ENCODE measurements around the gene IREB2. TPM values are rescaled to one million over a fixed set of nuclear protein-coding genes. Genes with fewer than 3 reads are reported as not detected.

IREB2 gene
- total and polyA plus RNA-seq, 2 donors (not counting 3 experiments of a cell fraction or from before 2014, with no cell fraction given), result 12.7 to 51.4 TPM

DNA sequence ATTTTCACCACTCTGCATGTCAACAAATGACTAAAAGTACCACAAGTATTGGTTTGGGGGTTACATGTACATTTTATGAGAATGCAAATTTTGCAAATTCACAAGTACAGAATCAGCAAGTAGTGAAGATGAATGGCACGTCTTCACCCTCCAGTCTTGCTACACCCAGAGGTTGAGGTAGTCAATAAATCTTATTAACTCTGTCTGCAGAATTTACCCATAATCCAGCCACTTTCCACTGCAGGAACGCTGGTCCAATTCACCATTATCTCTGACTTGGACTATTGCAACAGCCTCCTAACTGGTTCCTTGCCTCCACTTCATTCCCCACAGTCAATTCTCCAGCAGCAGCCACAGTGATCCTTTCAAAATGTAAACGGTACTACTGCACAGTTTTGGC is 112.8 kb downstream of the IREB2 start:
- Histone ChIP-seq H3K79me2 (ENCODE audit: control insufficient read depth, insufficient read depth, low read length) (no peaks in the 10 kb centered on the region), H3K4me2 (ENCODE audit: insufficient read depth, low read length) (no peak overlapping the region), H3K4me1 (ENCODE audit: control insufficient read depth, extremely low read depth, insufficient read depth, low read length) (no peaks in the 10 kb centered on the region), H3K9ac (replicated peaks; ENCODE audit: extremely low read depth, insufficient read depth, low read length) (no peak overlapping the region), H3K4me3 (replicated peaks in 1 of 3; ENCODE audit: insufficient read depth in 1 of 3, low read depth in 1 of 3, low read length in 3 of 3) (no peak overlapping the region), H3K9me3 (replicated peaks; ENCODE audit: control insufficient read depth, insufficient read depth, low read length) (no peaks in the 10 kb centered on the region), H3K27me3 (ENCODE audit: control insufficient read depth in 2 of 2, insufficient read depth in 2 of 2, low read length in 2 of 2) (no peaks in the 10 kb centered on the region), H3K36me3 (ENCODE audit: control insufficient read depth in 2 of 2, extremely low read depth in 1 of 2, insufficient read depth in 2 of 2, low read length in 2 of 2) (peaks cover 16 to 19% of the 10 kb centered on the region in 2 experiments), H4K20me1 (replicated peaks; ENCODE audit: control insufficient read depth, extremely low read depth, insufficient read depth, low read length) (no peaks in the 10 kb centered on the region), H3K9me1 (replicated peaks; ENCODE audit: control insufficient read depth, extremely low read depth, insufficient read depth, low read length) (no peaks in the 10 kb centered on the region), H3K27ac (ENCODE audit: insufficient read depth, low read depth, low read length) (no peak overlapping the region), H2AFZ (ENCODE audit: low read depth, low read length) (no peak overlapping the region)
- TF ChIP-seq, protein P1, sequence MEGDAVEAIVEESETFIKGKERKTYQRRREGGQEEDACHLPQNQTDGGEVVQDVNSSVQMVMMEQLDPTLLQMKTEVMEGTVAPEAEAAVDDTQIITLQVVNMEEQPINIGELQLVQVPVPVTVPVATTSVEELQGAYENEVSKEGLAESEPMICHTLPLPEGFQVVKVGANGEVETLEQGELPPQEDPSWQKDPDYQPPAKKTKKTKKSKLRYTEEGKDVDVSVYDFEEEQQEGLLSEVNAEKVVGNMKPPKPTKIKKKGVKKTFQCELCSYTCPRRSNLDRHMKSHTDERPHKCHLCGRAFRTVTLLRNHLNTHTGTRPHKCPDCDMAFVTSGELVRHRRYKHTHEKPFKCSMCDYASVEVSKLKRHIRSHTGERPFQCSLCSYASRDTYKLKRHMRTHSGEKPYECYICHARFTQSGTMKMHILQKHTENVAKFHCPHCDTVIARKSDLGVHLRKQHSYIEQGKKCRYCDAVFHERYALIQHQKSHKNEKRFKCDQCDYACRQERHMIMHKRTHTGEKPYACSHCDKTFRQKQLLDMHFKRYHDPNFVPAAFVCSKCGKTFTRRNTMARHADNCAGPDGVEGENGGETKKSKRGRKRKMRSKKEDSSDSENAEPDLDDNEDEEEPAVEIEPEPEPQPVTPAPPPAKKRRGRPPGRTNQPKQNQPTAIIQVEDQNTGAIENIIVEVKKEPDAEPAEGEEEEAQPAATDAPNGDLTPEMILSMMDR (IDR thresholded peaks at IDR 0.05; ENCODE audit: extremely low read depth in 1 of 2, insufficient read depth in 1 of 2, low read depth in 1 of 2, low read length in 2 of 2), result no peak
- TF ChIP-seq EZH2 (IDR thresholded peaks at IDR 0.05; ENCODE audit: borderline replicate concordance, low read depth, low read length, severe bottlenecking) (no peak), POLR2AphosphoS5 (IDR thresholded peaks at IDR 0.05; ENCODE audit: insufficient read depth, low read depth, low read length) (no peak), GATA2 (IDR thresholded peaks at IDR 0.05; ENCODE audit: insufficient read depth, insufficient read length, low read depth, low read length) (no peak), POLR2A (IDR thresholded peaks at IDR 0.05; ENCODE audit: low read depth, low read length) (no peak), MYC (IDR thresholded peaks at IDR 0.05; ENCODE audit: low read depth, low read length) (no peak), FOS (IDR thresholded peaks at IDR 0.05; ENCODE audit: borderline replicate concordance, insufficient read depth, low read length) (no peak), JUN (IDR thresholded peaks at IDR 0.05; ENCODE audit: borderline replicate concordance, insufficient read depth, insufficient read length, low read depth) (no peak)
- TF ChIP-seq, protein P2, sequence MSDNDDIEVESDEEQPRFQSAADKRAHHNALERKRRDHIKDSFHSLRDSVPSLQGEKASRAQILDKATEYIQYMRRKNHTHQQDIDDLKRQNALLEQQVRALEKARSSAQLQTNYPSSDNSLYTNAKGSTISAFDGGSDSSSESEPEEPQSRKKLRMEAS (IDR thresholded peaks at IDR 0.05; ENCODE audit: insufficient read depth, insufficient read length), result no peak
- DNase-seq (ENCODE audit: low read depth, low spot score) (no peak), FAIRE-seq (no peak)
- POLR2A ChIA-PET, result no interaction called here
- intact Hi-C loops (cut with micrococcal nuclease), result no loop called here
- no TSS peak for BruUV-seq (replicated peaks)
- dilution Hi-C loops (cut with MboI; ENCODE audit: extremely low pct_ligation_motif_present, low sequenced_read_pairs), result no loop called here
- CTCF ChIA-PET, result no interaction called here

Other genes starting within 250 kb of the IREB2 start
- gene ACSBG1, start 203.7 kb upstream of the IREB2 start, total RNA-seq, result not detected in 2 replicates
- gene ACSBG1, start 203.7 kb upstream of the IREB2 start, polyA plus RNA-seq, result not detected in 2 replicates
- gene DNAJA4, start 173.7 kb upstream of the IREB2 start, total RNA-seq, result 20.2 and 21.3 TPM in 2 replicates
- 15.4 and 17.3 TPM in 2 replicates for gene DNAJA4, start 173.7 kb upstream of the IREB2 start, polyA plus RNA-seq
- 49.0 and 49.7 TPM in 2 replicates for gene SKIC8, start 138.6 kb upstream of the IREB2 start, total RNA-seq
- 74.0 and 95.0 TPM in 2 replicates for gene SKIC8, start 138.6 kb upstream of the IREB2 start, polyA plus RNA-seq
- not detected in 2 replicates for gene CRABP1, start 97.9 kb upstream of the IREB2 start, total RNA-seq
- gene CRABP1, start 97.9 kb upstream of the IREB2 start, polyA plus RNA-seq, result 0.11 TPM in 1 of 2 replicates, not detected in the other
- 2.1 and 2.7 TPM in 2 replicates for gene HYKK, start 69.4 kb downstream of the IREB2 start, total RNA-seq
- gene HYKK, start 69.4 kb downstream of the IREB2 start, polyA plus RNA-seq, result 1.0 and 1.3 TPM in 2 replicates
- 250 and 260 TPM in 2 replicates for gene PSMA4, start 102.2 kb downstream of the IREB2 start, total RNA-seq
- 238 and 279 TPM in 2 replicates for gene PSMA4, start 102.2 kb downstream of the IREB2 start, polyA plus RNA-seq
- gene CHRNA5, start 127.3 kb downstream of the IREB2 start, total RNA-seq, result 12.7 and 15.6 TPM in 2 replicates
- gene CHRNA5, start 127.3 kb downstream of the IREB2 start, polyA plus RNA-seq, result 5.1 and 6.4 TPM in 2 replicates
- gene CHRNA3, start 182.8 kb downstream of the IREB2 start, total RNA-seq, result not detected in 2 replicates
- gene CHRNA3, start 182.8 kb downstream of the IREB2 start, polyA plus RNA-seq, result not detected in 2 replicates
- not detected in 2 replicates for gene CHRNB4, start 203.0 kb downstream of the IREB2 start, total RNA-seq
- gene CHRNB4, start 203.0 kb downstream of the IREB2 start, polyA plus RNA-seq, result 0.03 and 0.08 TPM in 2 replicates

Measured in endothelial cell of umbilical vein (primary cell).